GM12801 (cell line): ENCODE data around the gene ZNF32.

ENCODE experiments used
- CTCF ChIP-seq: IDR thresholded peaks from one replicate; pipeline ENCODE4 v1.5.1; 2011; ENCODE audit warnings: control low read depth; ENCODE audit not compliant: insufficient read length; ENCODE audit errors: extremely low read depth

ZNF32 gene

GRCh38 chr10:43648398-43649184 is at the start of gene ZNF32:
Gene ZNF32, minus strand, starts transcription at chr10:43648881. Its CDS starts 2,748 bp downstream, at chr10:43646133.
- no peak for TF ChIP-seq CTCF

GRCh38 chr10:43698156-43698555 is 49.5 kb upstream of the ZNF32 start:
- TF ChIP-seq CTCF, result no peak

GRCh38 chr10:43696909-43697483 is 48.3 kb upstream of the ZNF32 start:
- no peak for TF ChIP-seq CTCF

- TF ChIP-seq CTCF, result no peak
Measured at GRCh38 chr10:43695730-43696129, 47.0 kb upstream of the ZNF32 start.

GRCh38 chr10:43695321-43695720 is 46.6 kb upstream of the ZNF32 start:
- no peak for TF ChIP-seq CTCF

GRCh38 chr10:43694526-43694925 is 45.8 kb upstream of the ZNF32 start:
- TF ChIP-seq CTCF, result no peak

GRCh38 chr10:43693602-43694001 is 44.9 kb upstream of the ZNF32 start:
- no peak for TF ChIP-seq CTCF
